RWPE1 (cell line): ENCODE data around the gene SPINK1.

Source experiments
- CTCF ChIA-PET: fragments of 350-600 bp; sonication (Branson Sonifier 250); formaldehyde crosslinking; extraction: SDS; loops from one replicate; lab custom pipeline; 2021; lab: Yijun Ruan, JAX
- POLR2A ChIA-PET: fragments of 400-600 bp; formaldehyde crosslinking; extraction: SDS; loops from one replicate; lab custom pipeline; 2020; ENCODE audit warnings: antibody characterized with exemption; ENCODE audit not compliant: low non-redundant PET; lab: Yijun Ruan, JAX
- DNase-seq: peaks from one replicate; pipeline ENCODE4 v3.0.0; 2012; ENCODE audit warnings: low spot score
- H3K27ac ChIP-seq: fragments of 450-650 bp; 2 replicates; pipeline ENCODE4 v1.5.1; 2017
- CTCF ChIP-seq: fragments of 450-650 bp; conservative IDR thresholded peaks from 2 replicates; pipeline ENCODE4 v1.5.1; 2017; ENCODE audit warnings: low read depth, mild to moderate bottlenecking

SPINK1 gene

GRCh38 chr5:147788023-147788422 is 43.4 kb downstream of the SPINK1 start:
- ChIA-PET CTCF (interaction anchor here (0.7 kb wide), 1 partner anchor 32 kb away, joined by 4 read pairs; no protein-coding TSS in a partner anchor), POLR2A (no interaction called here)
- no peak overlapping the region for H3K27ac ChIP-seq
- no peak for TF ChIP-seq CTCF
- no peak for DNase-seq

GRCh38 chr5:147786142-147786541 is 45.3 kb downstream of the SPINK1 start:
- CTCF ChIA-PET, result interaction anchor here (0.6 kb wide), 1 partner anchor 159 kb away, joined by 7 read pairs; no protein-coding TSS in a partner anchor
- POLR2A ChIA-PET, result no interaction called here
- TF ChIP-seq CTCF, result no peak
- DNase-seq, result no peak
- H3K27ac ChIP-seq, result no peak overlapping the region

- H3K27ac ChIP-seq, result no peak overlapping the region
- DNase-seq, result no peak
- ChIA-PET POLR2A (no interaction called here), CTCF (interaction anchor here (0.5 kb wide), 1 partner anchor 214 kb away, joined by 4 read pairs; no protein-coding TSS in a partner anchor)
- TF ChIP-seq CTCF, result no peak
Measured at GRCh38 chr5:147784146-147784987, 47.1 kb downstream of the SPINK1 start.

- no peak for TF ChIP-seq CTCF
- peak; percentile 39 for DNase-seq
- no peak within 1 kb of the TSS for H3K27ac ChIP-seq
- ChIA-PET POLR2A (no interaction called here), CTCF (interaction anchor here (0.6 to 0.9 kb wide), 3 partner anchors 40 to 1209 kb away, joined by 3 to 8 read pairs (median 6); no protein-coding TSS in a partner anchor)
Measured at GRCh38 chr5:147782110-147783028, 49.1 kb downstream of the SPINK1 start, which contains the start of gene JAKMIP2. JAKMIP2 (minus strand) TSS chr5:147782728; CDS start chr5:147671806, 110,922 bp downstream.

- DNase-seq, result no peak
- ChIA-PET POLR2A (no interaction called here), CTCF (interaction anchor here (0.9 kb wide), 1 partner anchor 42 kb away, joined by 8 read pairs; no protein-coding TSS in a partner anchor)
- H3K27ac ChIP-seq, result no peak overlapping the region
- no peak for TF ChIP-seq CTCF
Measured at GRCh38 chr5:147780924-147781573, 50.4 kb downstream of the SPINK1 start.
